Stimulated activated CD4-positive, alpha-beta T cell treated with anti-CD3 and anti-CD28 coated beads, TNF-alpha, amount 100 ng/mL, for 24 hours (primary cell): ENCODE results near the gene CABP1.
"Not testable (repeated sequence)": the region's sequence is repeated elsewhere in the genome, so short reads cannot be mapped to it uniquely, and the experiment has no call there.

ENCODE experiments used
- DNase-seq, 3 experiments: peaks; one replicate each; pipeline ENCODE4 v3.0.0-alpha.2; 2020; ENCODE audit warnings: low read depth in 3 of 3

Gene CABP1

DNA sequence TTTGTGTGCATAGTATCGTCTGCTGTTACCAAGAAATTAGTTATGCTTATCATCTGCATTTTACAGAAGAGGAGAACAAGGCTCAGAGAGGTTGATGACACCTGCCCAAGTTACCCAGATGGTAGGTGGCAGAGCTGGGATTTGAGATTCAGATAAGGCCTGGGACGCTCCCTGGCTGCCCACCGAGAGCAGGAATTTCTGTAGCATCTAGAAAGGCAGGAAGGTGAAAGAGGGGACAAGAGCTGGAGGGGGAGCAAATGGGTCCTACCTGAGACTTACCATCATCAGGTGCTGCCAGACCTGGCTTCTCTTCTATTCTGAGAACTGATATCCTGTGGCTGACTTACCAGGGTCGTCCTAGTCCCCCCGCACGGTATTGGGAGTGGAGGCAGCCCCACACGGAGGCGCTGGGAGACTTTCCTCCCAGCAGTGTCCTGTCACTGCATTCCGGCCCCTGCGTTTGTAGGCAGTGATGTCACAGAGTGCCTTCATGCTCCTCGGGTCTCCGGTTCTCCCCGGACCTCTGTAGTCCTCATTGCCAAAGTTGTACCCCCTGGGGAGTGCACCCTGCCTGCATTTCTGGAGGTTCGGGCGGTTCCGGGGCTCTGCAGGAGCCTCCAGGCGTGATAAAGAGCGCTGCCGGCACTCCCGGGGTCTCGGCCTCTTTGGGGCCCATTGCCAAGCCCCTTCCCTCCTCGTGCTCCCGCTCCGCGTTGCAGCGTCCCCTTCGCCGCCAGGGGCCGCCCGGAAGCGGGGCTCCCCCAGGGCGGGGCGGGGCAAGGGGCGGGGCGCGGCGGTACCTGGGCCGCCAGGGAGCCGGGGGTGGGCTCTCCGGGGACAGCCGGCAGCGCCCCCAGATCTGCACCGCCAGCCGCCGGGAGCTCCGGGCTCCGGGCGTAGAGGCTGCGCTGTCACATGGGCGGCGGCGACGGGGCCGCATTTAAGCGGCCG is at the start of gene CABP1:
CABP1 (plus strand) TSS at position 856 of the 951 bp plus-strand sequence; CDS start at position 916, 60 bp downstream.
- peak; percentile 40 to 71 (median 59) for DNase-seq

DNA sequence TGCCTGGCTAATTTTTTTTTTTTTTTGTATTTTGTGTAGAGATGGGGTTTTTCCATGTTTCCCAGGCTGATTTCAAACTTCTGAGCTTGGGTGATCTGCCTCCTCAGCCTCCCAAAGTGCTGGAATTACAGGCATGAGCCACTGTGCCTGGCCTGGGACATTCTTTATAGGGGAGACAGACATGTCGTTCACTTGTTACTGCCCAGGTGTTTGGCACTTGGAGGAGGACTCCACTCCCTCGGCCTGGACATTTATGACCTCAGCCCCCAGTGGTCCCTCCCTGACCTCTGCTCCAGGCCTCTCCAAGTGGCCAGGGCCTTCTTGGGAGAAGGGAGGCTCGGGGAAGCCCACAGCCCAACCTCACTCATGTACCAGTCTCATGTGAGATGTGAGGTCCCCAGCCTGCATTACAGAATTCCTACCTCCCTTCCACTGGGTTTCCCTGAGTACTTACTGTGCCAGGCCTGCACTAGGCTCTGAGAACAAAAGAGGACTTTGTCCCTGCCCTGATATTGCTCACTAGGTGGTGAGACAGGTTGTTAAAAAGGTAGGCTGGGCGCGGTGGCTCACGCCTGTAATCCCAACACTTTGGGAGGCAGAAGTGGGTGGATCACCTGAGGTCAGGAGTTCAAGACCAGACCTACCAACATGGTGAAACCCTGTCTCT is 49.6 kb upstream of the CABP1 start:
- DNase-seq = no peak

GRCh38 chr12:120592121-120593049 is 48.0 kb upstream of the CABP1 start:
- DNase-seq = no peak

DNA sequence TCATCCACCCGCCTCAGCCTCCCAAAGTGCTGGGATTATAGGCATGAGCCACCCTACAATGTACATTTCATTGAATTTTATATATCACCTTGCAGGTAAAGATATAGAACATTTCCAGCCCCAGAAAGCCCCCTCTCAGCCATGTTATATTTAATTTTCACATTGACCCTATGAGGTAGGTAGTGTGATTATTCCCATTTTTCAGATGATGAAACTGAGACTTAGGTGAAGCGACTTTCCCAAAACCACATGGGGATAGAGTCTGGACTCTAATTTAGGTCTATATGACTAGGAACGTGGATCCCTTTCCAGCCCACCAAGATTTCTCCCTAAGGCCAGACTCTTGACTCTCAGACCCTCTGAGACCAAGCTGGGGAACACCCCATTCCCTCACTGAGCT is 43.5 kb upstream of the CABP1 start:
- DNase-seq = no peak

- no peak for DNase-seq
Measured at GRCh38 chr12:120597861-120598260, 42.6 kb upstream of the CABP1 start.

DNA sequence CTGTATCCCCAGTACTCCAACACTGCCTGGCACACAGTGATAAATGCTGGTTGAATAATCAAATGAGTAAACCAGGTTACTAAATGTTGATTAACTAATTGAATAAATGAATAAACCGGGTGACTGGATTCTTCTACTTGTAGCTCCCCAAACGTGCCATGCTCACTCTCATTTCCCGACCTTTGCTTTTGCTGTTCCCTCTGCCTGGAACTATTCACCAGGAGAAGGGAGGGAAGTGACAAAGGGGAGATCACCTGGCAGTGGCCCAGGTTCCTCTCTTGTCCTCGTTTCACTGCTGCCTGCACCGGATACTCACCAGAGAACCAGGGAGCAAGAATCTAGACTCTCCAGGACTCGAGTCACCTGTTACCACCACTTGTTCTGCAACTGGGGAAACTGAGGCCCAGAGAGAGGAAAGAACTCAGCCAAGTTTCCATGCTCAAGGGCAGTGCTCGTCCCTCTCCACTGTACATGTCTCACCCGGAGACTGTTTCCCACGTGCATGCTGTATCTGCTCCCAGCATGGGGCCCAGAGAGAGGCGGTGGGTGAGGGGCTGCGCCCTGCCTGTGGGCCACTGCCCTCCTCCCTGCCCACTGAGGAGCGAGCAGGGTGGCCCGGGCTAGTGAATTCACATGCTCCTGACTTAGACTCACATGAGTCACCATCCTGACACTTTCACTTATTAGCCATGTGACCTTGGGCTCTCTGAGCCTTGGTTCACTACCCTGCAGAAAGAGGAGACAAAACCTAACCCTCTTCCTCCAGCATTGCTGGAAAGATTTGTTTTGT is 41.6 kb upstream of the CABP1 start:
- no peak for DNase-seq

GRCh38 chr12:120599672-120600552 is 40.5 kb upstream of the CABP1 start:
- no peak for DNase-seq

GRCh38 chr12:120602416-120602815 is 38.0 kb upstream of the CABP1 start:
- not testable (repeated sequence) for DNase-seq

- no peak for DNase-seq
Measured at GRCh38 chr12:120610560-120610959, 29.9 kb upstream of the CABP1 start.

DNA sequence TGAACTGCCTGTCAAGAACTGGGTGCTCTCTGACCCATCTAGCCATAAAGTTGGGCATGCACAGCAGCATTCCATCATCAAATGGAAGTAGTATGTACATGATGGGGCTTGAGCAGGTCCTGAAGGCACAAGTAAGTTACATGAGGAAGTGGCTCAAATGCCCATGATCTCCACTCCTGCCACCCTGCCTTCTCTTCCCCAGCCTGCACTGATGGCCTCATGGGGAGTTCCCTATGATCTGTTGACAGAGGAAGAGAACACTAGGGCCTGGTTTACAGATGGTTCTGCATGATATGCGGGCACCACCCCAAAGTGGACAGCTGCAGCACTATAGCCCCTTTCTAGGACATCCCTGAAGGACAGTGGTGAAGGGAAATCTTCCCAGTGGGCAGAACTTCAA is 28.9 kb upstream of the CABP1 start:
- DNase-seq = not testable (repeated sequence)

DNA sequence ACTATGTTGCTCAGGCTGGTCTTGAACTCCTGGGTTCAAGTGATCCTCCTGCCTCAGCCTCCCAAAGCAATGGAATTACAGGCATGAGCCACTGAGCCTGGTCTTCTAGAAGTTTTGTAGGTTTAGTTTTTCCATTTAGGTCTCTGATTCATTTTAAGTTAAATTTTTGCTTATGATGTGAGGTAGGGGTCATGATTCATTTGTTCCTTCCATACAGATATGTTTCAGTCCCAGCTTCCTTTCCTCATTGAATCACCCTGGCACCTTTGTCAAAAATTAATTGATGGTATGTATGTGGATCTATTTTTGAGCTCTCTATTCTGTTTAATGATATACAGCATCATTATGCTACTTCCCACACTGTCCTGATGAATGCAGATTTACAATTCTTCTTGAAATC is 25.6 kb upstream of the CABP1 start:
- peak in 1 of 3 experiments; percentile 11 for DNase-seq

DNA sequence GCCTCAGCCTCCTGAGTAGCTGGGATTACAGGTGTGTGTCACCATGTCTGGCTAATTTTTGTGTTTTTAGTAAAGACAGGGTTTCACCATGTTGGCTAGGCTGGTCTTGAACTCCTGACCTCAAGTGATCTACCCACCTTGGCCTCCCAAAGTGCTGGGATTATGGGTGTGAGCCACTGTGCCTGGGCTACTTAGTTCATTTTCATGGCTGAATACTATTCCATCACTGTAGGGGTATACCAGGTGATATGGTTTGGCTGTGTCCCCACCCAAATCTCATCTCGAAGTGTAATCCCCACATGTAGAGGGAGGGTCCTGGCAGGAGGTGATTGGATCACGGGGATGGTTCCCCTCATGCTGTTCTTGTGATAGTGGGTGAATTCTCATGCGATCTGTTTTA is 23.2 kb upstream of the CABP1 start:
- not testable (repeated sequence) for DNase-seq

DNA sequence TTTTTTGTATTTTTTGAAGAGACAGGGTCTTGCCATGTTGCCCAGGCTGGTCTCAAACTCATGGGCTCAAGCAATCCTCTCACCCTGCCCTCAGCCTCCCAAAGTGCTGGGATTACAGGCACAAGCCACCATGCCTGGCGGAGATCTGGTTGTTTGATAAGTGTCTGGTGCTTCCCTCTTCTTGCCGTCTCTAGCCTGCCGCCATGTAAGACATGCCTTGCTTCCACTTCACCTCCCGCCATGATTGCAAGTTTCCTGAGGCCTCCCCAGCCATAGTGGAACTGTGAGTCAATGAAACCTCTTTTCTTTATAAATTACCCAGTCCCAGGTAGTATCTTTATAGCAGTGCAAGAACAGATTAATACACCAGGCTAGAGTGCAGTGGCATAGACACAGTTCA is 22.7 kb upstream of the CABP1 start:
- DNase-seq = not testable (repeated sequence)

DNA sequence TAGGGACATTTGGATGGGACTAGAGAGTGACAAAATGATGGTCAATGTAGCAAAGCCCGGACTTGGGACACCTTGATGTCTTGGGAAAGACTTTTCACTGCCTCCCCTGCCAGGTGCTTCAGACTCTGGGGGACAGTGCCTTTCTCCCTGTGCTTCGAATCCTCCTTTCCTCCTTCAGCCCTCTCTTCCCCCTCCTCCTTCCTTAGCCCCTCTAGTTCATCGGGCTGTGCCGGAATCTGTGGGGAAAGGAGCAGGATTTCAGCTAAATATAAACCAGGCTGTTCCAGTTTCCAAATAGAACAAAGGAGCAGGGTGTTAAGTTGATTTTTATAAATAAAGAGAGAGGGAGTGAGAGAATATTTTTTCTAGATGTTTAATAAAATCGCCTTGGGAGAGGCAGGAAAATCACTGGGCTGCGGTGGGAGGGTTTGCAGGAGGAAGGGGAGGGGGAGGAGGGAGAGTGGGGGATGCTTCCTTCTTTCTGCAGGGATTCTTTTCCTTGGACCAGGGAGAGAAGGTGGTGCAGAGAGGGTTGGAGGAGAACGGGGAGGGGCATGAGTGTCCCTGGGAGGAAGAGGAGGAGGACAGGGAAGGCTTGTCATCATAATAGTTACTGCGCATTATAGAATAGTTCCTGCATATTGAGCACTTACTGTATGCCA is 21.3 kb upstream of the CABP1 start:
- no peak for DNase-seq

DNA sequence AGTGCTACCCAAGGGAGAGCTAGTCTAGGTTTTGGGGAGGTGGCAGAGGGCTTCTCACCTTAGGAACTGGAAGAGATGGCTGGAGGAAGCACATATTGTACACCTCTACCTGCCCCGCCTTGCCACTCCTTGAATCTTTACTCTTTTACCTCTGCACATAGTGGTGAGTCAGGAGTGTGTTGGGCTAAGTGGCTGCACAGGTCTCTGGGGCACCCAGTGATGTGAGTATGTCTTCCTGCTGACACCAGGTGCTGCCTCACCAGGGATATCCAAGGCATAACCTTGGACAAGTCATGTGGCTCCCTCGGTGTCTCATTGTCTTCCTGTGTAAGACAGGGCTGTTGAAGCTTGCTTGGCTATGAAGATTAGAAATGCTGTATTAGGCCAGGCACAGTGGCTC is 19.8 kb upstream of the CABP1 start:
- no peak for DNase-seq

GRCh38 chr12:120625557-120626419 is 14.6 kb upstream of the CABP1 start:
- DNase-seq = peak in 1 of 3 experiments; percentile 12

- DNase-seq = no peak
Measured at GRCh38 chr12:120628919-120629318, 11.5 kb upstream of the CABP1 start.

DNA sequence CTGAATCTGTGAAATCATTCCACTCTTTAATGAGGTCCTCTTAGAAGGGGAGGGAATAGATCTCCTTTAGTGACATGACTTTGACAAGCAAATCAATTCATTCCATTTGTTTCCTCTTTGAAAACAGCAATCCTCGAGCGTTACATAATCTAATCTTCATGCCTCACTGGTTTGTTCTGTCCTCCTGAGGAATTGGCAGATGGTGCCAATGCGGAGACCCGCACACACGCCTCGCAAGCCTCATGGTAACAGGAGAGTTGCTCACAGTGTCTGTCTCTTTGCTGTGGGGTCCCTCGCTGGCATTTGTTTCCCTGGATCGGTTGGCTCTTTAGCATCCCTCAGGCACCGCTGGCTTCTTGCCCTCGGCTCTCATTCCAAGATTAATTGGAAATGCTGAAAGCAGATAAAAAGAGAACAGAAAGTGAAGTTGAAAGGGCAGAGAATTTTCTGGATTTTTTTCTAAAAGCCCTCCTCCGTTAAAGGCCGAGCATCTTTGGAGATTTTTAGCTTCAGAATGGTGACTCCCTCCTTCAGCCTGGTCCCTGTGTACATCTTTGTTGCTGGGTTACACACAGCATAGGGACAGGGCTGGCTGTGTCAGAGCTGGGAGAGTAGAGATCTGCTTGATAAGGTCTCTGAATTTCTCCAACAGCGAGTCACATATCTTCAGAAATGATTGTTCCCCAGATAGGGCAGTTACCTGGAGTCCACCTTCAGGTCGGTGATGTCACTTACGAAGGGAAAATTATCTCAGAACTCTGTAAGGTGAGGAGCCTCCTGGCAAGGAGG is 10.1 kb upstream of the CABP1 start:
- no peak for DNase-seq
